Measurements from ENCODE around the gene CFAP65.

DNA sequence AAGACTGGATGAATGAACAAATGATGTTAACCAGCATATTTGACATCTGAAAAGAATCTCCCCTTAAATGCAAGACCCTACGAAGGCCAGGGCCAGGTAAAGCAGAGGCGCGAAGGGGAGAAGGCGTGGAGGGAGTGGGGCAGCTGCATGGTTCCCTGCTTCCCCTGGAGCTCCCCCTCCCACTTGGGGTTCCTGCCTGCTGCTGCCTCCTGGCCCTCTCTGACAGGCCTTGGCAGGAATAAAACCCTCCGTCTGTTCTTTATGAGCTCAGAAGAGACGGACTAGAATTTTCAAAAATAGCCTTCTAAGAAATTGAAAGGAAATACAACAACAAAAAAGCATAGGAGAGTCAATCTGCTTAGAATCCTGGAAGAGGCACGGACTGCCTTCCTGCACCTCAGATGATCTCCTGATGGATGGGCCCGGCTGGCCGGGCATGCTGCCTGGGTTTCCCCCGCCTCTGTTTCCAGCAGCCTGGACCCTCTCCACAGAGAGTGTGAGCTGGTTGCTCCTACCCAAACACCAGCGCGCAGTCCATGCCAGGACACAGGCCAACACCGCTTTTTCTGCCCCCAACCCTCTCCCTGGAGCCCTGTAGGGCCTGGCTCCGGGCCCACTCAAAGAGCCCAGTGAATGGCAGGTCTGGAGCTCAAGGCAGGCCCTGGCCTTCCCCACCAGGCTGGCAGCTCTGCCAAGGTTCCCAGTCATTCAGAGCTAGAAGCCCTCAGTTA, 23.9 kb downstream of the CFAP65 start:
- TF ChIP-seq POLR2AphosphoS5 (IDR thresholded peaks at IDR 0.05): no peak
- TF ChIP-seq, protein P1, sequence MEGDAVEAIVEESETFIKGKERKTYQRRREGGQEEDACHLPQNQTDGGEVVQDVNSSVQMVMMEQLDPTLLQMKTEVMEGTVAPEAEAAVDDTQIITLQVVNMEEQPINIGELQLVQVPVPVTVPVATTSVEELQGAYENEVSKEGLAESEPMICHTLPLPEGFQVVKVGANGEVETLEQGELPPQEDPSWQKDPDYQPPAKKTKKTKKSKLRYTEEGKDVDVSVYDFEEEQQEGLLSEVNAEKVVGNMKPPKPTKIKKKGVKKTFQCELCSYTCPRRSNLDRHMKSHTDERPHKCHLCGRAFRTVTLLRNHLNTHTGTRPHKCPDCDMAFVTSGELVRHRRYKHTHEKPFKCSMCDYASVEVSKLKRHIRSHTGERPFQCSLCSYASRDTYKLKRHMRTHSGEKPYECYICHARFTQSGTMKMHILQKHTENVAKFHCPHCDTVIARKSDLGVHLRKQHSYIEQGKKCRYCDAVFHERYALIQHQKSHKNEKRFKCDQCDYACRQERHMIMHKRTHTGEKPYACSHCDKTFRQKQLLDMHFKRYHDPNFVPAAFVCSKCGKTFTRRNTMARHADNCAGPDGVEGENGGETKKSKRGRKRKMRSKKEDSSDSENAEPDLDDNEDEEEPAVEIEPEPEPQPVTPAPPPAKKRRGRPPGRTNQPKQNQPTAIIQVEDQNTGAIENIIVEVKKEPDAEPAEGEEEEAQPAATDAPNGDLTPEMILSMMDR (IDR thresholded peaks at IDR 0.05 in 8 of 11, conservative IDR thresholded peaks at IDR 0.05 in 3 of 11): no peak
- no peak for TF ChIP-seq POLR2A (IDR thresholded peaks at IDR 0.05)

All from spleen (tissue), 7 donors.